Activated CD8-positive, alpha-beta memory T cell treated with anti-CD3 and anti-CD28 coated beads for 48 hours (primary cell): ENCODE results near the gene ELN.
"Not testable (repeated sequence)": the region's sequence is repeated elsewhere in the genome, so short reads cannot be mapped to it uniquely, and the experiment has no call there.

ENCODE experiments used
- DNase-seq, 3 experiments: peaks; one replicate each; pipeline ENCODE4 v3.0.0-alpha.2; 2020; ENCODE audit warnings: low read depth in 2 of 3, low spot score in 2 of 3

ELN gene

DNA sequence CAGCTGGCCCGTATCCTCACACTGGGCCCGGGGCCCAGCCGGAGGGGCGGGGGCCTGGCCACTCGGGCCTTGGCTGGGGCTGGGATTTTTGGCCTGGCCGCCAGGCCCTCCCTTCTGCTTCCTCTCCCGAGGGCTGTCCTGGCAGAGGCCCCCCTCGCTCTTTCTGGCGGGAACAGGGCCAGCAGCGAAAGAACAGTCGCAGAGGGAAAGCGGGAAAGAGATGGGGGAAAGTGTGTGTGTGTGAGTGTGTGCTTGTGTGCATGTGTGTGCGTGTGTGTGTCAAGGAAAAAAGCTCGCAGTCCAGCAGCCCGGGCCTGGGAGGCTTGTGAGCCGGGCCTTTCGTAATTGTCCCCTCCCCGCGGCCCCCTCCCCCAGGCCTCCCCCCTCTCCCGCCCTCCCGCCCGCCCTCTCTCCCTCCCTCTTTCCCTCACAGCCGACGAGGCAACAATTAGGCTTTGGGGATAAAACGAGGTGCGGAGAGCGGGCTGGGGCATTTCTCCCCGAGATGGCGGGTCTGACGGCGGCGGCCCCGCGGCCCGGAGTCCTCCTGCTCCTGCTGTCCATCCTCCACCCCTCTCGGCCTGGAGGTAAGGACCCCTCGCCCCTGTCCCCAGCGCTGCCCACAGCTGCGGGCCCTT lies at the start of gene ELN:
TSS of gene ELN (plus strand) at position 491 of the 638 bp plus-strand sequence. CDS start at position 506, 15 bp downstream.
- DNase-seq, result no peak

DNA sequence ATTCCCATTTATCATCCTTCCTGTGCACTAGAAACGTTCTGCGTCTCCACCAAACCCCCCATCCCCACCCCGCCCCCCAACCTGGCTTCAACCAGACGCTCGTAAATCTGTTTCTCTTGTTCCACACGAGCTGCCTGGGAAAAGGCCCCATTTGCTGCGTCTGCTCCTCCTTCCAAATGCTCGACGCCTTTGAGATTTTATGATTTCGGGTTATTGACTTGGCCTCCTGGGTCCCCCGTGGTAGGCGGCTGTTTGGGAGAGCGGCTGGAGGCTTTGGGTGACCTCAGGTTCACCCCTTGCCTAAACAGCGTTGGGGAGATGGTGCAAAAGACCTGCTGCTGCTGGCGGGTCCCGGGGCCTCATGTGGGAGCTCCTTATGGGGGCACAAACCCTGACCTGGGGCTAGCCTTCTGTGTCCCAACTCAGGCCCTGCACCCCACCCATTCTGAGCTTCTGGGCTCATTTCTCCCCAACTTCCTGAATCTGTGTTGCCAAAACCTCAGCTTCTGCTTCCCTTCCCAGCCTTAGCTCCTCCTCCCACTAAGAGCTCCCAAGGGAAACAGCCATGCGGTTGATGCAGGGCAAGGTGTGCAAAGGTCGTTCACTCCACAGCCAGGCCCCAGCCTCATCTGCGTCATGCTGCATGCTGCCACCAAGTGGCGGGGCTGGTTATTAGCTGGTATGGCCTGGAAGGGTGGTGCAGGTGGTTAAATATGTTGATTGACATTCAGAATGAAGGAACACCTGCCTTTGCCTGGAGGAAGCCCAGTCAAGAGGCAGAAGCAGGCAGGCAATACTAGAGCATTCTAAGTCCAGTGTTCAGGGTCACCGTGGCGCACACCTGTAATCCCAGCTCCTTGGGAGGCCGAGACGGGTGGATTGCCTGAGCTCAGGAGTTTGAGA lies 49.1 kb upstream of the ELN start:
- DNase-seq, result no peak

DNA sequence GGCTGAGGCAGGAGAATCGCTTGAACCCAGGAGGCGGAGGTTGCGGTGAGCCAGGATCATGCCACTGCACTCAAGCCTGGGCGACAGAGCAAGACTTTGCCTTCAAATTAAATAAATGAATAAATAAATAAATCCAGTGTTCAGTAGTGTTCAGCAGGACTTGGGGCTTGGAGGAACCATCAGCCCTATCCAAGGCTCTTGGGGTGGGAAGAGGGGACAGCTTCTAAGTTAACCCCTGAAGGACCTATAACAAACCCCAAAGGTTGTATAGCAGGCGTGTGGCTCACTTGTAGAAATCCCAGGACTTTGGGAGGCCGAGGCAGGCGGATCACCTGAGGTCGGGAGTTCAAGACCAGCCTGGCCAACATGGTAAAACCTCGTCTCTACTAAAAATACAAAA lies 48.3 kb upstream of the ELN start:
- DNase-seq, result not testable (repeated sequence)

DNA sequence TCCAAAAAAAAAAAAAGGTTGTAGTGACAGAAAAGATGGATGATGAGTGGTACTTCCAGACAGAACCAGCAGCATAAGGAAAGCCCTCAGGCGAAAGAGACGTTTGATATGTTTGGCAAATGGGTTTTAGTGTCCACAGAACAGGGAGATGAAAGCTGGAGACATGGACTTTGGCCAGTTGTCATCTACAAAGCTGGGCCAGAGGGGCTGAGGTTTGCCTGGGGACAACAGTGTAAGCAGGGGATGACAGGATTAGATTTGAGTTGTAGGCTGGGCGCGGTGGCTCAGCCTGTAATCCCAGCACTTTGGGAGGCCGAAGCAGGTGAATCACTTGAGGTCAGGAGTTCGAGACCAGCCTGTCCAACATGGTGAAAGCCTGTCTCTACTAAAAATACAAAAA lies 47.8 kb upstream of the ELN start:
- no peak for DNase-seq

DNA sequence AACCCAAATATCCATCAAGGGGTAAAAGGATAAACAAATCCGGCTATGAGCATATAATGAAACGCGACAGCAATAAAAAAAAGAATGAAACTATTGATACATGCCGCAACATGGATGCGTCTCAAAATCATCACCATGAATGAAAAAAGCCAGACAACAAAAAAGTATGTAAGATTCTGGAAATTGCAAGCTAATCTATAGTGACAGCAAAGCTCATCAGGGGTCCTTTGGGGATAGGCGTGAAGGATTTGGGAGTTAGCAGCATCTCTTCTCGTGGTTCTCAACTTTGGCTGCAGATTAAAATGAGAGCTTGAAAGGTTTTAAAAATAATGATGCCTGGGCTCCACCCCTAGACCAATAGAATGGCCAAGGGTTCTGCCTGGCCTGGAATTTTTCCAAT lies 46.0 kb upstream of the ELN start:
- no peak for DNase-seq

DNA sequence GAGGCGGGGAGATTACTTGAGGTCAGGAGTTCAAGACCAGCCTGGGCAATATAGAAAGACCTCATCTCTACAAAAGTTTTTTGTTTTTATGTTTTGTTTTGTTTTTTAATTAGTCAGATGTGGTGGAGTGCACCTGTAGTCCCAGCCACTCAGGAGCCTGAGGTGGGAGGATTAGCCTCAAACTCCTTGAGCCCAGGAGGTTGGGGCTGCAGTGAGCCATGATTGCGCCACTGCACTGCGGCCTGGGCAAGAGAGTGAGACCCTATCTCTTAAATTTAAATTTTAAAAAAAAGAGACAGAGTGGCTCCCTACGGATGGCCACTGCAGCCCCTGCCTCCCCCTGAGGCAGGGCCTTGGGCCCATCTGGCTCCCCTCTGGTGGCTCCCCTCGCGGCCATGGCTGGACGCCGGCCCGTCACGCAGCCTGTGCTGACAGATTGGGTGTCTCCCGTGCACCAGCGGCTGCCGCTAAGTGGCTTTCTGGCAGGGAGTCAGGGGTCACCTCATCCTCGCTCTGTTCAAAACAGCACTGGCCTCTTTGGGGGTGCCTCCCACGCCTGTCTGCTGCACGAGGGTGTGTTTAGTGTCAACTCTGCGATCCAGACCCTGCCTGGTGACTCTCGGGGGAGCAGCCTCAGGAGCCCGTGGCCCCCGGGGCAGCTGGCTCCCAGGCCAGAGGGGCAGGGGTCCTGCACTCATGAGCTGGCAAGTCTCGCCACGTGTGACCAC lies 44.4 kb upstream of the ELN start:
- DNase-seq, result no peak

DNA sequence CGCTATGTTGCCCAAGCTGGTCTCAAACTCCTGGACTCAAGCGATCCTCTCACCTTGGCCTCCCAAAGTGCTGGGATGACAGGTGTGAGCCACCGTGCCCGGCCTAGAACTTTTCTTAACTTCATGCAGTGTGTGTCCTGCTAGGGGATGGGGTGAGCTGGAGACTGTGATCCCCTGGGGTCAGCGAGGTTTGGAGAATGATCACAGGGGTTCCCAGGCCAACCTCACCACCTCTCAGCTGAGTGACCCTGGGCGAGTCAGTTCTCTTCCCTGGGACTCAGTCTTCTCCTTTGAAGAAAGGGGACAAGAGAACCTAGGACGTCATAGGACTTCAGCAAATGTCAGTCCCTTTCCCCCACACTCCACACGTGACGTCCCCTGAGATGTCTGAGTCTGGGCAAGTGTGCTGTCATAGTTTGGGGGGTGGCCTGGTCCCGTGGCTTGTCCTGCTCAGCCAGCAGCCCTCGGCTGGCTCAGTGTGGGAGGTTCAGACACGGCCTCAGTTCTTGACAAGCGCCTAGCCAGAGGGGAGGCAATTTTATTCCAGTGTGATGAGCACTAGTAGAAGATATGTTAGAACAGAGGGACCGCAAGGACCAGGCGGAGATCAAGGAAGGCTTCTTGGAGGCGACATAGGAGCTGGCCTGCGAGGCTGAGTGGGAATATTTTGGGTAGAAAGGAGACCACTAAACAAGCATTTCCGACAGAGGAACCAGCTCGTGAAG lies 43.3 kb upstream of the ELN start:
- no peak for DNase-seq

DNA sequence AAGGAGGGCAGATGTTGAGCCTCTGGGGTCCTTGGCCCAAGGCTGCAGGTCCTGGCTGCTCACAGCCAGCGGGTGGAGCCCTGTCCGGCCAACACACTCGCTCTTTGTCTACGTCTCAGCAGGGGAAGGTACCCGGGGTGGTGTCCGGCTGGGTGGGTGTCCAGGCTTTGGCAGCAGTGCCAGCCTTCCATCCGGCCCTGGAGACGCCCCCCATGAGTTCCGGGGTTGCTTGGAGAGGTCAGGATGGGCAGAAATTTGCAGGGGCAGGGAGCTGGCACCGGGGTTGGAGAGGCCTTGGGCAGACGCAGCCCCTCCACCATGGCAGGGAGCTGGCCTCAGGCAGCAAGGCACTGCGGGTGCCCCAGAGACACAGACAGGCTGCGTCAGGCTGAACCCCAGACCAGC lies 42.2 kb upstream of the ELN start:
- no peak for DNase-seq

DNA sequence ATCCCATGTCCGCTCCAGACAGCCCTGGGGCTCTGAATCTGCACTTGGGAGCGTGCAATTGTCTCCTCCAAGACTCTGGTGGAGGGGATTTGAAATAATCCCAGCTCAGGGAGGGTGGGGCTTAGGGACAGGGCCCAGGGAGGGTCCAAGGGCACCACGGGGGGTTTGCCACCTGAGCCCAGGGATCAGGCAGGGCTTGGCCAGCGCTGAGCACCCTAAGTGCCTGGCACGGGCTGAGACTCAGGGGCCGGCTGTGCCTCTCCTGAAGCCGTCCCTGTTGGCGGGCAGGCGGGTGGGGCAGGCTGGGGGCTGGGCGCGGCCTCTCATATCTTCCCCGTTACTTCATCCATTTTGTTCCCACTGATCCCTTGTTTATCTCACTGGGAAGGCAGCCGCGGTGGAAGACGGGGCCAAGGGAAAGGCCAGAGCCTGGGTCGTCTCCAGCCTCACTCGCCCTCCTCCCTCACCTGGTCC lies 41.8 kb upstream of the ELN start:
- no peak for DNase-seq

DNA sequence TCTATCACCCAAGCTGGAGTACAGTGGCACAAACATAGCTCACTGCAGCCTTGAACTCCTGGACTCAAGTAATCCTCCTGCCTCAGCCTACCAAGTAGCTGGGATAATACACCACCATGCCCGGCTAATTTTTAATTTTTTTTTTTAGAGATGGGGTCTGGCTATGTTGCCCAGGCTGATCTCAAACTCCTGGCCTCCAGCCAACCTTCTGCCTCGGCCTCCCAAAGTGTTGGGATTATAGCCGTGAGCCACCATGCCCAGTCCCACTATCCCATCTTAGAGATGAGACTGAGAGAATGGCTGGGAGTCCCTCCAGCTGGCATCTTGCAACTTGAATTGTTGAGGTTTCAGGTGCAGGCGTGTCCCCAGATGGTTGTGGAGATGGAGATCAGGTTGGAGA lies 40.7 kb upstream of the ELN start:
- no peak for DNase-seq

DNA sequence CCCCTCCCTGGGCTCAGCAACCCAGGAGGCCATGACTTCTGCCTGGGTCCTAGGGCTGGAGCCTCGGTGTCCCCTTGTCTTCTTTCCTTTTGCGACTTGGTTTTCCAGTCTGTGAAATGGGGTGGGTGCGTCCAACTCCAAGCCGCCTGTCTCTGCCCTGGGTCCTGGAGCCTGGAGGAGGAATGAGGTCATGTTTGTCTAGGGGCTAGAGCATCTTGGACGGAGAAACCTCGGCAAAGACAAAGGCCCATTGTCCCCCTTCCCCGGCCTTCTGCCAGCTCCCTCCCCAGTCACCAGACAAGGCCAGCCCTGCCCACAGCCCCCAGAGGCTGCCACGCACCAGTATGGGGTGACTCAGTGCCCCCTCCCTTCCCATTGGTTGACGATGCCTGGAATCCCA lies 39.8 kb upstream of the ELN start:
- DNase-seq, result no peak

DNA sequence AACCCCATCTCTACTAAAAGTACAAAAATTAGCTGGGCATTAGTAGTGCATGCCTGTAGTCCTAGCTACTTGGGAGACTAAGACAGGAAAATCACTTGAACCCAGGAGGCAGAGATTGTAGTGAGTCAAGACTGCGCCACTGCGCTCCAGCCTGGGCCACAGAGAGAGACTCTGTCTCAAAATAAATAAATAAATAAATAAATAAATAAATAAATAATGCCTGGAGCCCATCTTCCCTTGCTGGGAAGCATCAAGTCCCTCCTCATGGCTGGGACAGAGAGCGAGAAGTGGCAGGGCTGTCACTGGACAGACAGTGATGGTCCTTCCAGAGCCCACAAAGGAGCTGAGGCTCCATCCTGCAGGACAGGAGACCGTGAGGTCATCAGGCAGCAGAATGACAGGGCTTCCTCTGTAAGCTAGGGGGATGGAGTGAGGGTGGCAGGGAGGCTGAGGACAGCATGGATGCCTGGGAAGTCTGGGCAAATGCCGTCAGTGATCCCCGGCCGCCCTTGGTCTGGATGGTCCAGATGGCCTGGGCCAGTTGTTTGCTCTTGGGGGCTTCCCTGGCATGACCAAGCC lies 36.4 kb upstream of the ELN start:
- no peak for DNase-seq

DNA sequence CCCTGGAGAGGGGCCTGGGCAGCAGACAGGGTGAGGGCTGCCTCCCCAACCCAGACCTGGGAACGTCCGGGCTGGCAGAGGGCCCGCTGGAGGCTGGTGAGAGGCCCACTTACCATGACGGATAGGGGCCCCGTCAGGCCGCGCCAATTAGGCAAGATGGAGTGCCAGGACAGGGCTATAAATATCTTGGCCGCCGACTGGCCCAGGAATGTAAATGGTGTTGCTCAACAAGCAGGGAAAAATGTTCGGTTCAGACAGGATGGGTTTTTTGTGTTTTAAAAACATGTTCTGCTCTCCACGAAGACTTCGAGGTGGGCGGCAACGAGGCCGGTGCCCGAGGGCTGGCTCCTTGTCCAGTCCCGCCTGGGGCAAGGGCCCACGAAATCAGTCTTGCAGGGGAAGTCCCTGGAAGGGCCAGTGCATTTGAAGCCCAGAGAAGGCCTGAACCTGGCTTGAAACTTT lies 35.8 kb upstream of the ELN start:
- no peak for DNase-seq

DNA sequence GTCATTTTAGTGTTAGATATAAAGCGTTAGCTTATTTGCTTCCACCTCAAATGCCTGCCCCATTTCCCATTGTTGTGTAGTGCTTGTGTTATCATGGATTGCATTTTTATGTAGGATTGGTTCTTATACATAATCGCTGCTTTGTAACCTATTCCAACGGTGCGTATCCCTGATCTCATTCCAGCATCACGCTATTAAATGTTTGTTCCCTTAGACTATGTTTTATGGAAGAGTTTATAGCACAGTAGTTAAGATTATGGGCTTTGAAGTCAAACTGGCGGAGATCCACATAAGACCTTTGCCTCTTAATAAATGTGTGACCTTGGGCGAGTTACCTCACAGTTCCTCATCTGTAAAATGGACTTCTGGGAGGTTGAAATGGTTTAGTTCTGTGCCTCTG lies 34.0 kb upstream of the ELN start:
- DNase-seq, result no peak

DNA sequence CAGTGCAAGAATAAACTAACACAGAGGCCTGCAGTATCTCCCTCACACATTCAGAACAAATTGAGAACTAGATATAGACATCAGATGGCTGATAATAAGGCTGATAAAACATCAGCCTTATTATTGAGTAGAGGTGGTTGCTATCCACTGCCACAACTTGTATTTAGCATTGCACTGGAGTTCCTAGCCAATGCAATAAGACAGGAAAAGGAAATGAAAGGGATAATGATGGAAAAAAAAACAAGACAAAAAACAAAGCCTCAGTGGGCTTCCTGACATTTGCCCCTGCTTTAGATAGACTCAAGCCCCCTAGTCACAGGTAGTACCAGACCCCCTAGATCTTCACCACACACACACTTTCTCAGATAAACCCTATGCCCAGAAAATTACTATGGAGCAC lies 33.2 kb upstream of the ELN start:
- no peak for DNase-seq

DNA sequence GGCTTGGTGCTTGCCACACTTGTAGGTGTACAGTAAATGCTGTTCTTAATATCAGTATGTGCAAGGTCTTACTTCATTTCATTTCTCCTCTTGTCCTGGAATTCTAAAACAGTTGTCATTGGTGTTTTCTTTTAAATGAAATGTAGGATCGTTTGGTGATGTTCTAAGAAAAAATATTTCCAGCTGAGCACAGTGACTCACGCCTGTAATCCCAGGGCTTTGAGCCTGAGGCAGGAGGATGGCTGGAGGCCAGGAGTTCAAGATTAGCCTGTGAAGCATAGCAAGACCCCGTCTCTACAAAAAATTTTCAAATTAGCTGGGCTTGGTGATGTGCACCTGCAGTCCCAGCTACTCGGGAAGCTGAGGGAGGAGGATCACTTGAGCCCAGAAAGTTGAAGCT lies 32.6 kb upstream of the ELN start:
- DNase-seq, result no peak

DNA sequence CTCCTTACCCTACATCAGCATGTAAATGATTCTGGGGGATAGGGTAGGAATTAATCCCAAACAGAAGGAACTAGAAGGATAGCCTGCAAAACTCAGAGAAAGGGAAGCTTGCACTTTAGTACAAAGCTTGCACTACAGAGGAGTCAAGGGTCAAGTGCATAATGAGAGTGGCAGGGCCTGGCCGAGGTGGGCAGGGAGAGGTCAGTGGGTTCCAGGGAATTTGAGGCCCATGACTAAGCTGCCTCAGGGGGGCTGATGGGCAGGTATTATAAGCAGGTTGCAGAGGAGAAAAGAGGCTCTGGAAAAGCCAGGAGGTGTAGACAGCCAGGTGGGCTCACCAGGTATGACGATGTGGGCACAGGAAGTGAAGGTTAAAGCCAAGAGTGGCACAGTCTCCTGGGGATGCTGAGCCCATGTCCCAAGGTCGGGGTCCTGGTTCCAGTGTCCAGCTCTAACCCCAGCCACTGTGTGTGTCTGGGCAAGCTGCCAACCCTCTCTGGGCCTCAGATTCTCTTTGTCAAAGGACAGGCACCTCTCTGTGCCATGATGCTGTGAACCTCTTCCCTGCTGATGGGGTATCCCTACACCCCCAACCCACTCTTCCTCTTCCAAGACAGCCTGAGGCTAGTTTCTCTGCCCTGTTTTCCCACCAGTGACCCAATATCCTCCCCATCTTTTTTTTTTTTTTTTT lies 32.0 kb upstream of the ELN start:
- DNase-seq, result no peak

DNA sequence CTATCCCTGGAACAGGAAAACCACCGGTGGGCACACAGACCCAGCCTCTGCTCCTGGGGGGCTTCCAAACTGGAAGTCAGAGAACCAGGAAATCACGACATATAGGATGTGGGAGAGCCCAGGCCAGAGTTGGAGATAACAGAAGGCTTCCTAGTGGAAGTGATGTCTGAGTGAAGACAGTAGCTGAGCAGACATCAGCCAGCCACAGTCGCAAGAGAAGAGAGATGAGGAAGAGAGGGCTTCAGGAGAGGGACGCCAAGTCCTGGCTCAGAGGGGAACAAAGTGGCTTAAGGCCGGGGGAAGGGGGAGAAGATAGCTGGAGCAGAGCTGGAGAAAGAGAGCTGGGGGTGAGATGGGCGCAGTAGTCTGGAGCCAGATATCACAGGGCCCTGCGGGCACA lies 30.9 kb upstream of the ELN start:
- no peak for DNase-seq

DNA sequence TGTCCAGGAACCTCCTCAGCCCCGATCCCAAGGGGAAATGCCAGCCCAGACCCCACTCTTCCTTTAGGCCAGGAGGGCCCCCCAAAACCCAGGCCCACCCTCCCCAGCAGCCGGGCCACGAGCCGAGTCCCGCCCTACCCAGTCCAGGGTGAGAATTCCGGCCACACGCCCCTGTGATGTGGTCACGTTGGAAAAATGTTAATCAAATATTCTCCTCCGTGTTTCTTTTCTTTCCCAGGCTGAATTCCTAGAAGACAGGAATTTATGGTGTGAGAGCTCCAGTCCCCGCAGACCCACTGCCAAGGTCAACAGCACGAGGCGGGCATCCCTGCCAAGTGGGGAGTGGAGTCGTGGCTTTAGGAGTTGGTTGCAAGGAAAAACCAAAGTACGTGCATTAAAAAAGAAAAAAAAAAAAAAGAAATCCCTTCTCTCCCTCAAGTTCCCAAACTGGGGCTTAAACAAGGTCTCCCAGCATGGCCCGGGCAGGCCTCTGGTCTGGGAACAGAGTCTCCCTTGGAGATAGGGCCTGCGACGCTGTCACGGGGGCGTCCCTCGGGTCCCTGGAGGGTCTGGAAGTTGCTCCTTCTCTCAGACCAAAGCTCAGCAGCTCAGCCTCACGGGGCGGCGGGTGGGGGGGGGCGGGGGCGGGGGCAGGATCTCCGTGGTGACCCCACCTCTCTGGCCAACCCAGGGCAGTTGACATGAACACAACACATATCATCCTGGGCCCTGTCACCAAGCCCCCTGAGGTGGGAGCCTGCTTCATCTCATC lies 28.1 kb upstream of the ELN start:
- no peak for DNase-seq
